ENCODE data around the gene RBM19.
A peak's percentile ranks its signal among the peaks of the same experiment; 100 is the strongest.

Gene RBM19

GRCh38 chr12:113861708-113862312 is 104.3 kb downstream of the RBM19 start:
- no peaks in the 10 kb centered on the region for H3K27me3 ChIP-seq (ENCODE audit: insufficient read depth, low read length)
- H3K9me3 ChIP-seq (ENCODE audit: insufficient read depth, low read depth, low read length), result no peaks in the 10 kb centered on the region
- peak overlapping the region; percentile 78 for H3K27ac ChIP-seq (ENCODE audit: low read depth, low read length)
- H3K4me3 ChIP-seq (ENCODE audit: low read length), result no peak overlapping the region
- H3K36me3 ChIP-seq (ENCODE audit: insufficient read depth, low read length), result peaks cover 18% of the 10 kb centered on the region
- H3K4me1 ChIP-seq (ENCODE audit: insufficient read depth, low read length), result peaks cover 51% of the 10 kb centered on the region
- 69% methylated on average over 9 of the region's 9 CpGs for WGBS
- peak overlapping the region; percentile 55 for H3K9ac ChIP-seq (ENCODE audit: low read depth, low read length)

GRCh38 chr12:113860950-113861349 is 105.2 kb downstream of the RBM19 start:
- Histone ChIP-seq H3K9me3 (ENCODE audit: insufficient read depth, low read depth, low read length) (no peaks in the 10 kb centered on the region), H3K27me3 (ENCODE audit: insufficient read depth, low read length) (no peaks in the 10 kb centered on the region), H3K4me1 (ENCODE audit: insufficient read depth, low read length) (peaks cover 51% of the 10 kb centered on the region), H3K27ac (ENCODE audit: low read depth, low read length) (peak overlapping the region; percentile 55), H3K36me3 (ENCODE audit: insufficient read depth, low read length) (peaks cover 19% of the 10 kb centered on the region), H3K4me3 (ENCODE audit: low read length) (no peak overlapping the region), H3K9ac (ENCODE audit: low read depth, low read length) (peak overlapping the region; percentile 42)
- 80% methylated on average over 7 of the region's 7 CpGs for WGBS

GRCh38 chr12:113860059-113860820 is 105.9 kb downstream of the RBM19 start:
- H3K27ac ChIP-seq (ENCODE audit: low read depth, low read length), result no peak overlapping the region; the same call in 1 of the 2 replicates

DNA sequence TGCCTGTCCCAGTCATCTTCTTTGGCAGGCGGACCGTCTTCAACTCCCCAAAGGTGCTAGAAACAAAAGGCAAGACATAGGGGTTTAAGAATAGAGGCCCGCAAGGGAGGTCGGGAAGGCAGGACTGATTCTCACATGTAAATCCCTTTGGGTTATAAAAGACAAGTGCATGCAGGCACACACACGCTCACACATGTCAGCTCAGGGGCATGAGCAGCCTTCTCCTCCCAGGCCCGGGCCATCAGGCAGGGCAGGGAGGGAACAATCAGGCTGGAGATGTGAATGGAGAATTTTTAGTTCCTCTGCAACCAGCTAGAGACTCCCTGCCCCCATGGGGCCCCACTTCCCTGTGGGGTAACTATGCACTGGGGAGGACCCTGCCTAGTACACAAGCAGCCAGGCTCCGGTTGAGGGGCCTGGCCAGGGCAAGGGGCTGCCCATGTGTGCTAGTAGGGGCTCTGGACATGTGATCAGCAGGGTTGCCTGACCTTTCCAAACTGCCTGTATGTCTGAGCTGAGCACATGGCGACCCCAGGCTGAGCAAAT is 107.2 kb downstream of the RBM19 start:
- Histone ChIP-seq H3K4me1 (ENCODE audit: insufficient read depth, low read length) (peaks cover 49% of the 10 kb centered on the region), H3K36me3 (ENCODE audit: insufficient read depth, low read length) (peaks cover 19% of the 10 kb centered on the region), H3K27me3 (ENCODE audit: insufficient read depth, low read length) (no peaks in the 10 kb centered on the region), H3K27ac (ENCODE audit: low read depth, low read length) (no peak overlapping the region), H3K9me3 (ENCODE audit: insufficient read depth, low read depth, low read length) (no peaks in the 10 kb centered on the region), H3K4me3 (ENCODE audit: low read length) (no peak overlapping the region), H3K9ac (ENCODE audit: low read depth, low read length) (no peak overlapping the region)
- WGBS, result 78% methylated on average over 8 of the region's 8 CpGs

More at GRCh38 chr12:113860059-113860820, 105.9 kb downstream of the RBM19 start:
- 74% methylated on average over 17 of the region's 17 CpGs for WGBS
- Histone ChIP-seq H3K36me3 (ENCODE audit: insufficient read depth, low read length) (peaks cover 19% of the 10 kb centered on the region), H3K4me1 (ENCODE audit: insufficient read depth, low read length) (peaks cover 51% of the 10 kb centered on the region), H3K9me3 (ENCODE audit: insufficient read depth, low read depth, low read length) (no peaks in the 10 kb centered on the region), H3K4me3 (ENCODE audit: low read length) (no peak overlapping the region), H3K9ac (ENCODE audit: low read depth, low read length) (peak overlapping the region; percentile 30; the same call in 1 of the 2 replicates), H3K27me3 (ENCODE audit: insufficient read depth, low read length) (no peaks in the 10 kb centered on the region)

GRCh38 chr12:113857371-113857770 is 108.8 kb downstream of the RBM19 start:
- H3K9ac ChIP-seq (ENCODE audit: low read depth, low read length), result no peak overlapping the region
- no peaks in the 10 kb centered on the region for H3K9me3 ChIP-seq (ENCODE audit: insufficient read depth, low read depth, low read length)
- H3K27me3 ChIP-seq (ENCODE audit: insufficient read depth, low read length), result no peaks in the 10 kb centered on the region
- no peak overlapping the region for H3K27ac ChIP-seq (ENCODE audit: low read depth, low read length)
- H3K4me3 ChIP-seq (ENCODE audit: low read length), result no peak overlapping the region
- 93% methylated on average over 12 of the region's 12 CpGs for WGBS
- H3K4me1 ChIP-seq (ENCODE audit: insufficient read depth, low read length), result peaks cover 34% of the 10 kb centered on the region
- H3K36me3 ChIP-seq (ENCODE audit: insufficient read depth, low read length), result peaks cover 19% of the 10 kb centered on the region

DNA sequence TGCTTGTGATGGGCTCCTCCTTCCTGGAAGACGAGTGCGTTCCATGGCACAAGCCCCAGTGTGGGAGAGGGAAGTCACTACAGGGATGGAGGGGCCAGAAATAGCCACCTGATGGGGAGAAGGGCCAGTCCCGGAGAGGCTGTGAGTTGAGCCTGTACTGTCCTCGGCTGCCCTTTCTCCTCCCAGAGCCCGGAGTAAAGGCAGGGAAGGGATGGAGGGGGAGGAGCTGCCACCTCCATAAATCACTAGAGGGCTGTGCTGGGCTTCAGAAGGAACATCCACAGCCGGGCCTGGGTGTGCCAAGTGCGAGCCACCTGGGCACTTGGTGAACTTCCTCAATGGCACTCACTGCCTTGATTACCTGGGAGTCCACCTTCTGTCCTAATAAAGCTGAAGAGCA is 110.1 kb downstream of the RBM19 start:
- Histone ChIP-seq H3K36me3 (ENCODE audit: insufficient read depth, low read length) (peaks cover 19% of the 10 kb centered on the region), H3K9ac (ENCODE audit: low read depth, low read length) (no peak overlapping the region), H3K9me3 (ENCODE audit: insufficient read depth, low read depth, low read length) (no peaks in the 10 kb centered on the region), H3K4me1 (ENCODE audit: insufficient read depth, low read length) (peaks cover 21% of the 10 kb centered on the region), H3K4me3 (ENCODE audit: low read length) (no peak overlapping the region), H3K27me3 (ENCODE audit: insufficient read depth, low read length) (no peaks in the 10 kb centered on the region), H3K27ac (ENCODE audit: low read depth, low read length) (no peak overlapping the region)
- WGBS, result 86% methylated on average over 7 of the region's 7 CpGs

DNA sequence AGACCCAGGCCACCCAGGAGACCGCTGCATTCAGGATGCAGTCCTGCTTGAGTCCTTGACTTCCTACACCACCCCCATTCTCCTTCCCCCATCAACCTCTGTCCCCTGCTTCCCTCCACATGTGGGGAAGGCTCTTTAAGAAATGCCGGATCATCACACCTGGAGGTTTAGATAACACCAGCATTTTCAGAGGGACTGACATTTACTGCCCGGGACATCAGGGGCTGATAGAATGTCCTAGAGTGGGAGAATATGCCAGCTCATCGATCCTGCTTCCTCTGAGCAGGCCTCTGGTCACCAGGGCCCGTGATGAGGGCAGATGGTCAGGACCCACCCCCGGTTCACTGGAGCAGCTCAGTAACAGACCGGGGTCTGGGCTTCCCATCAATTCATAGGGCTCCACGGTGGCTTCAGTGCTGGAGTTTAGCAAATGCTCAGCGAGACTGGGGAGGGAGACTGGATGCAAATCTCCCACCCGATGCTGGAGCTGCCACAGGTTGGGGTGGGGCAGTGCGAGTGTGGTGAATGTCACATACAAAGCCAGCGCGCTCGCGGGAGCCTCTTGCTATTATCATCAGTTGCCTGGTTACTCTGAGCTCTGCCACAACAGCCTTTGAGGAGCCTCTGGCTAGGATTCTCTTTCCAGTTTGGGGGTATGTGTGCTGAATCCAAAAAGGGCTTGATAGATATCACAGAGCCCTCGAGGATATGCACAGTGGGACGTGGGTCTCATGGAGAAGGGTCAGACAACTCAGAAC is 111.6 kb downstream of the RBM19 start:
- Histone ChIP-seq H3K36me3 (ENCODE audit: insufficient read depth, low read length) (peaks cover 19% of the 10 kb centered on the region), H3K4me3 (ENCODE audit: low read length) (no peak overlapping the region), H3K9me3 (ENCODE audit: insufficient read depth, low read depth, low read length) (no peaks in the 10 kb centered on the region), H3K4me1 (ENCODE audit: insufficient read depth, low read length) (peaks cover 13% of the 10 kb centered on the region), H3K9ac (ENCODE audit: low read depth, low read length) (no peak overlapping the region), H3K27me3 (ENCODE audit: insufficient read depth, low read length) (no peaks in the 10 kb centered on the region), H3K27ac (ENCODE audit: low read depth, low read length) (no peak overlapping the region)
- 86% methylated on average over 17 of the region's 17 CpGs for WGBS

- no peak overlapping the region for H3K9ac ChIP-seq (ENCODE audit: low read depth, low read length)
- 85% methylated on average over 4 of the region's 4 CpGs for WGBS
Measured at GRCh38 chr12:113853491-113853890, 112.6 kb downstream of the RBM19 start.

DNA sequence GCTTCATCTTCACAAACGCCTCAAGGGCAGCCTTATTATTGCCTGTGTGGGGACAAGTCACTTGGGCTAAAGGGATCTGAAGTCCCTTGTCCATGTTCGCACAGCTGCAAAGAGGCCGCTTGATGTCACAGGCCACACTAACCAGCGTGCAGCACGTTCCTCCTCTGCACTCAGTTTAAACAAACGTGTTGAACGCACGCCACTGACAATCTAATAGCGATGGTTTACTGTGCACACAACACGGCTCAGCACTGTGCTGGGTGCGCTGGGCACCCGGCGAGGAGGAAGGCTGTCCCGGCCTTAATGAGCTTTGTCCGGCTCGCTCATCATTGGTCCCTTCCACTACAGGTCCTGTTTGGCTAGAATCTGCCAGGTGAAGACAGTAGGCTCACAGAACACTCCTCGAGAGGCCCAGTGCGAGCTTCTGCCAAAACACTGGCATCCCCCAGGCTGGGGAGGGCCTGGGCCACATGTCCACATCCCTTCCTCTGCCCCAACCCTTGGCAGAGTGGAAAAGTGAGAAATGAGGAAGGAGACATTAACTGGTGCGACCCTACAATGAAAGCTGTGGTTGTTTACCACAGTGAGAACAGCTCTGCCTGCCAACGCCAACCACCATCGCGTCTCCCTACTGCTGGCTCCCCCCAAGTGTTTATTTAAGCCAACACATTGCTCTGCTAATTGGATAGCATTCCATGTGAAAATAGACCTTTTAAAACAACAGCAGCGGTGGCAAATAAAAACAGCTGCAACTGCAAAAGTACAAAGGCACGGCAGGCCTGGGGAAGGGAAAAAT is 113.2 kb downstream of the RBM19 start:
- no peaks in the 10 kb centered on the region for H3K27me3 ChIP-seq (ENCODE audit: insufficient read depth, low read length)
- H3K9ac ChIP-seq (ENCODE audit: low read depth, low read length), result no peak overlapping the region
- no peak overlapping the region for H3K27ac ChIP-seq (ENCODE audit: low read depth, low read length)
- peaks cover 5% of the 10 kb centered on the region; the same call in 1 of the 2 replicates for H3K4me1 ChIP-seq (ENCODE audit: insufficient read depth, low read length)
- peaks cover 11% of the 10 kb centered on the region for H3K36me3 ChIP-seq (ENCODE audit: insufficient read depth, low read length)
- 89% methylated on average over 24 of the region's 24 CpGs for WGBS
- H3K9me3 ChIP-seq (ENCODE audit: insufficient read depth, low read depth, low read length), result no peaks in the 10 kb centered on the region
- no peak overlapping the region for H3K4me3 ChIP-seq (ENCODE audit: low read length)

More at GRCh38 chr12:113853491-113853890, 112.6 kb downstream of the RBM19 start:
- H3K27me3 ChIP-seq (ENCODE audit: insufficient read depth, low read length), result no peaks in the 10 kb centered on the region
- no peak overlapping the region for H3K4me3 ChIP-seq (ENCODE audit: low read length)
- H3K4me1 ChIP-seq (ENCODE audit: insufficient read depth, low read length), result peaks cover 5% of the 10 kb centered on the region; the same call in 1 of the 2 replicates
- H3K36me3 ChIP-seq (ENCODE audit: insufficient read depth, low read length), result peaks cover 17% of the 10 kb centered on the region
- no peaks in the 10 kb centered on the region for H3K9me3 ChIP-seq (ENCODE audit: insufficient read depth, low read depth, low read length)
- no peak overlapping the region for H3K27ac ChIP-seq (ENCODE audit: low read depth, low read length)

DNA sequence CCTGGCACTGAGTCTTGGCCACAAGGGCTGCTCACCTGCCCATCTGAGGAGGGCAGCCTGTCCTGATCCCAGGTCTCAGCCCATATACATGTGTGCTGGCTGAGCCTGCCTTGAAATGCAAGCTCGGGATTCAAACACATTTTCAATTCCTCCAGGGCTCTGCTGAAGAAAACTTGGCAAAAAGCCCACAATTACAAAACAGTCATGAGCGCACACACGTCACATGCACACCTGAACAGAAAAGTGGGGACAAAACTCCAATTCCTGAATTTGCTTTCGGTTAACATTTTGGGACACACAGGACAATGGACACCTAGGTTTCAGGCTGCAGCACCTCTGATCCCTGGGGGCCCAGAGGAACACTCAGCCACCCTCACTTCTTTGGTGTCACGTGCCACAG is 113.9 kb downstream of the RBM19 start:
- Histone ChIP-seq H3K9me3 (ENCODE audit: insufficient read depth, low read depth, low read length) (no peaks in the 10 kb centered on the region), H3K27me3 (ENCODE audit: insufficient read depth, low read length) (no peaks in the 10 kb centered on the region), H3K36me3 (ENCODE audit: insufficient read depth, low read length) (peaks cover 5% of the 10 kb centered on the region), H3K27ac (ENCODE audit: low read depth, low read length) (no peak overlapping the region), H3K9ac (ENCODE audit: low read depth, low read length) (no peak overlapping the region), H3K4me3 (ENCODE audit: low read length) (no peak overlapping the region), H3K4me1 (ENCODE audit: insufficient read depth, low read length) (peaks cover 5% of the 10 kb centered on the region; the same call in 1 of the 2 replicates)
- 95% methylated on average over 5 of the region's 5 CpGs for WGBS
